GM12864 (cell line): ENCODE results near the gene MYO16.

Experiments
- DNase-seq: peaks from one replicate; pipeline ENCODE4 v3.0.0-alpha.2; 2011; ENCODE audit warnings: low read depth
- H3K4me3 ChIP-seq: 2 replicates; pipeline ENCODE4 v1.5.1; 2011; ENCODE audit warnings: mild to moderate bottlenecking, low read depth, low read length, control low read depth
- TF ChIP-seq, protein P1 (sequence below): IDR thresholded peaks from 2 replicates; pipeline ENCODE4 v1.5.1; 2011; ENCODE audit warnings: low read depth, mild to moderate bottlenecking, moderate library complexity, low read length, control low read depth, inconsistent platforms; ENCODE audit errors: missing control alignments

Gene MYO16

DNA sequence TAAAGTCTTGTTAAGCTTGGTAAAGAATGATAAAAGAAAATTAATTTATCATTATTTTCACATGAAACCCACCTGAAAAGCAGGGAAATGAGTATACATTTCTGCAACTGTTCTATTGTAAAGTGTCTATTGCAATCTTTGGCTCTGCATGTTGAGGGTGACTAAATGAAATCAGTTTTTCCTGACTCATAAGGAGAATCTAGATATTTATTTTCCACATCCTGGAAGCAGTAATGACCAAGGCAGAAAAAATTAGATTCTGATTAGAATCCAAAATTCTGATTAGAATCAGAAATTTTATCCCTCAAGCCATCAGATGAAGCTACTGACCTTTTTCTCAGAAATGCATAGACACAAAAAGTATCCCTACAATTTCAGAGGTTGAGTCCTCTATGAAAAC is 178.4 kb downstream of the MYO16 start:
- DNase-seq: no peak
- TF ChIP-seq, protein P1, sequence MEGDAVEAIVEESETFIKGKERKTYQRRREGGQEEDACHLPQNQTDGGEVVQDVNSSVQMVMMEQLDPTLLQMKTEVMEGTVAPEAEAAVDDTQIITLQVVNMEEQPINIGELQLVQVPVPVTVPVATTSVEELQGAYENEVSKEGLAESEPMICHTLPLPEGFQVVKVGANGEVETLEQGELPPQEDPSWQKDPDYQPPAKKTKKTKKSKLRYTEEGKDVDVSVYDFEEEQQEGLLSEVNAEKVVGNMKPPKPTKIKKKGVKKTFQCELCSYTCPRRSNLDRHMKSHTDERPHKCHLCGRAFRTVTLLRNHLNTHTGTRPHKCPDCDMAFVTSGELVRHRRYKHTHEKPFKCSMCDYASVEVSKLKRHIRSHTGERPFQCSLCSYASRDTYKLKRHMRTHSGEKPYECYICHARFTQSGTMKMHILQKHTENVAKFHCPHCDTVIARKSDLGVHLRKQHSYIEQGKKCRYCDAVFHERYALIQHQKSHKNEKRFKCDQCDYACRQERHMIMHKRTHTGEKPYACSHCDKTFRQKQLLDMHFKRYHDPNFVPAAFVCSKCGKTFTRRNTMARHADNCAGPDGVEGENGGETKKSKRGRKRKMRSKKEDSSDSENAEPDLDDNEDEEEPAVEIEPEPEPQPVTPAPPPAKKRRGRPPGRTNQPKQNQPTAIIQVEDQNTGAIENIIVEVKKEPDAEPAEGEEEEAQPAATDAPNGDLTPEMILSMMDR: no peak
- H3K4me3 ChIP-seq: no peak overlapping the region

DNA sequence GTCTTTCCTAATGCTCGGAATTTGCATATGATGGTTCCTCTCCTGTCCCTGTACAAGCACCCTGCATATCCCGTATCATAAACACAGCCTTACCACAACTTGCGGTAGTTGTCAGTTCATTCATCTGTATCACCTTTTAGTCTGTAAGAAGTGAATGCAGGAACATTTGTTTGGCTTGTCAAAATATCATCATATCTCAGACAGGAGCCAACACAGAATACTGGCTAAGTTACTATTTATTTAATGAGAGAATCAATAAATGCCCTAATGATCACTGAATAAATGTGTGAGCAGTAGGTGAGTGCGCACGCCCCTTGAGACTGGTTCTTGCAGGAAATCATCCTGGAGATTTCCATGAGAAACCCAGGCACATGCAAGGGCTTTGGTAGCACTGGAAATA is 182.8 kb downstream of the MYO16 start:
- DNase-seq: no peak
- H3K4me3 ChIP-seq: no peak overlapping the region
- TF ChIP-seq, protein P1: no peak

DNA sequence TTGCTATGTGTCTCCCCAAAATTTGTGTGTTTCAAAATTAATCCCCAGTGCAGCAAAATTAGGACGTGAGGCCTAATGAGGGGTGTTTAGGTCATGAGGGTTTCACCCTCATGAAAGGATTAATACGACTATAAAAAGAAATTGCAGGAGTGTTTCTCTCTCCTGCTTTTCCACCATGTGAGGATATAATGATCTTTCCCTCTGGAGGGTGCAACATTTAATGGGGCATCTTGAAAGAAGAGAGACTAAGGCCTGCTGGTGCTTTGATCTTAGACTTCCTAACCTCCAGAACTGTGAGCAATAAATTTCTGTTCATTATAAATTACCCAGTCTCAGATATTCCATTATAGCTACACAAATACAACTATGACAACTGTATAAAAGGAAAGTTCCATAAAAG is 183.2 kb downstream of the MYO16 start:
- no peak for DNase-seq
- TF ChIP-seq, protein P1: no peak

DNA sequence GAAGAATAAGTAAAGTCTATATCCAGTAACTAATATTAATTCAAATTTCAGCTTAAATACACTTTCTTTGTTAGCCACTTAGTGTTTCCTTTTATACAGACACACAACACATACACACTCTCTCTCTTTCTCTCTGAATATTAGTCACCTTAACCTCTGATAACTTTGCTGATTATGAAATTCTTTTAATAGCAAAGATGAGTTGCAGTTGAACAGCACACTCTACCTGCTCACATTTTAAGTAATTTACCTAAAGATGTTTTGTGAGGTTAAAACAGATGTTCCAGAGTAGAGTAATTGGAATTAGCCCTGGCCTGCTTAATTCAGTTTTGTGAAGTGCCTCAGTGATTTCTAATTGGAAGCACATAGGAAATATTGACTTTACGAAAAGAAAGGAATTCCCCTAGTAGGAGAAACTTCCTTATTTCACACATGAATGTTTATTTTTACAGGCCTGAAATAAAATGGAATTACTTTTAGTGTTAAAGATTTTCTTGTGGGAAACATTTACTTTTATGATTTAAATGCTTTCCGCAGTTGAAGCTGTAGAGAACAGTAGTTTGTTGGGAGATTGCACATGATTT is 184.3 kb downstream of the MYO16 start:
- TF ChIP-seq, protein P1: no peak
- H3K4me3 ChIP-seq: no peak overlapping the region
- DNase-seq: no peak

More for the DNA sequence above, 183.2 kb downstream of the MYO16 start:
- H3K4me3 ChIP-seq: no peak overlapping the region

DNA sequence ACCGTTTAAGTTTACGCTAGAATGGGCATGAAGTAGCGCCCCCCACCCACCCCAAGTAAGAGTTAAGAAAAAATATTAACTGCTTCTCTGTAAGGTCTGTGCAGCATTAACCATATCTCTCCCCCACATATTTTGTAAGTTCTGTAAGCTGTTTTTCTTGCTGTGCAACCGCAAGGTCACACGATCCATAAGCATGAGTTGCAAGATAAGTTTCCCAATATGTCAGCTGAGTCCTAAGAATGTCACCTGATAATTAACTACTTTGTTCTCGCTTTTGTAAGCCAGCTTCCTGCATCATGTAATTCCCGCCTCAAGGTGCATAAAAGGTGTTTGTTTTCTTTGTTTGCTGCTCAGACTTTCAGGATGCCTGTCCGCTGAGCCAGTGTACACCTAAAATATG is 187.0 kb downstream of the MYO16 start:
- DNase-seq: no peak
- H3K4me3 ChIP-seq: no peak overlapping the region
- TF ChIP-seq, protein P1: no peak

DNA sequence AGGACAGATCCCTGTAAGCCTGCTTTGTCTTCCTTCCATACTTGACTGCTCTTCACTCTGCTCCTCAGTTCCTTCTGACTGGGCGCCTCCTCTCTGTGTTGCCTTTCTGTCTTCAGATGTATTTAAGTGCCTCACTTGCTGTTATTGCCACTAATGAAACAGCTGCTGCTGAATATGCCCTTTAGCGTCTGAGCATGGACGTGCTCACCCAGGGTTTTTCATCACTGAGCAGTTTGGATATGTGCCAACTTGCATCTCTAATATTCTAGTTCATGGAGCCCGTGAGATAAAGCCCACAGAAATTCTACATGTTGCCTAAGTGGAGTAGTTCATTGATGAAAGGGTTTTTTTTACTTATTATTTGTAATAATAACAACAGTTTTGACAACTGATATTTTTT is 198.2 kb downstream of the MYO16 start:
- H3K4me3 ChIP-seq: no peak overlapping the region
- TF ChIP-seq, protein P1: no peak
- no peak for DNase-seq

DNA sequence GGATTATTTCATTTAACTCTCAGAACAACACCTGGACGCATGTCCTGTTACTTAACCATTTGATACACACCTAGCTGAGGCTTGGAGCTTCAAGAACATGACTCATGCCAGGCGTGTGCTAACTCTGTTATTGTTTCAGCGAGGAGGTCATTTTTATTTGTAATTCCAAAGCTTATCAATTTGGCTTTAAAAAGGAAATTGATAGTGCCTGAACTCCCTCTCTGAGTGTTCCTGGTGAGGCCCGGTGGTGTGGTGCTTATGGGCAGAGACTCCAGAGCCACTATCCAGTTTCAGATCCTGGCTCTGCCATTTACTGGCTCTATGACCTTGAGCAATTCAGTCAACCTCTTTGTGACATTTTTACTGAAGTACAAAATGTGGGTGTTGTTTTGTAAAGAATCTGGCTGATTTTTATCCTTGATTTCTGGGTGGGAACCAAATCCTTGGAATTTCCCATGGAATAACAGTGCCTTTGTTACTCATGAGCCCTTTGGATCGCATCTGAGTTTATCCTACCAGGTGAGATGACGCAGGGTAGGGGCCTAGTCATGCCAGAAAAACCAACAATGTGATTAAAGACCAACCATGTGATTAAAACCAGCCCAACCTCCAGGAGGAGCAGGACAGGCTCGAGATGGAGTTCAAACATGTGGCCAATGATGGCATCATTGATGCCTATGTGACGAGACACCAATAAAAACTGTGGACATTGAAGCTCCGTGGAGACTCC is 198.8 kb downstream of the MYO16 start:
- DNase-seq: no peak
- TF ChIP-seq, protein P1: no peak
- H3K4me3 ChIP-seq: no peak overlapping the region
